Endothelial cell (in vitro differentiated cells): ENCODE results near the gene ST7L. TPM values are rescaled to one million over a fixed set of nuclear protein-coding genes. Genes with fewer than 3 reads are reported as not detected.

Source experiments
- DNase-seq: peaks from one replicate; pipeline ENCODE4 v3.0.0; 2021; ENCODE audit warnings: low spot score
- H3K27ac Mint-ChIP-seq: one replicate; pipeline ENCODE4 v1.8.0; 2021; ENCODE audit warnings: mixed read lengths, inconsistent platforms; ENCODE audit not compliant: unreplicated experiment
- H3K27me3 Mint-ChIP-seq: one replicate; pipeline ENCODE4 v1.8.0; 2021; ENCODE audit warnings: mild to moderate bottlenecking, moderate library complexity, mixed read lengths, inconsistent platforms; ENCODE audit not compliant: unreplicated experiment
- H3K36me3 Mint-ChIP-seq: one replicate; pipeline ENCODE4 v1.8.0; 2021; ENCODE audit warnings: mild to moderate bottlenecking, low read depth, mixed read lengths, inconsistent platforms; ENCODE audit not compliant: unreplicated experiment
- H3K4me1 Mint-ChIP-seq: one replicate; pipeline ENCODE4 v1.8.0; 2021; ENCODE audit warnings: mild to moderate bottlenecking, mixed read lengths, inconsistent platforms; ENCODE audit not compliant: unreplicated experiment
- H3K4me3 Mint-ChIP-seq: one replicate; pipeline ENCODE4 v1.8.0; 2021; ENCODE audit warnings: mild to moderate bottlenecking, mixed read lengths, inconsistent platforms; ENCODE audit not compliant: unreplicated experiment
- H3K9me3 Mint-ChIP-seq: one replicate; pipeline ENCODE4 v1.8.0; 2021; ENCODE audit warnings: mixed read lengths, inconsistent platforms; ENCODE audit not compliant: unreplicated experiment
- total RNA-seq: library from RNA; stranded (reverse); fragmentation: NEBNext Ultra II Directional; extraction: Animal tissue kit (Norgen Biotek cat#: 25700); gene quantifications from one replicate; pipeline ENCODE4 v1.2.1, GENCODE V29; 2021; ENCODE audit not compliant: unreplicated experiment
- TF ChIP-seq, protein P1 (sequence below): fragments of 200-600 bp; sonication (generic); IDR thresholded peaks from one replicate; pipeline ENCODE4 v1.5.0; 2021; ENCODE audit warnings: antibody characterized with exemption; ENCODE audit not compliant: unreplicated experiment

The ST7L gene
- total RNA-seq, 1 donor from 2014 or later = 14.3 TPM

DNA sequence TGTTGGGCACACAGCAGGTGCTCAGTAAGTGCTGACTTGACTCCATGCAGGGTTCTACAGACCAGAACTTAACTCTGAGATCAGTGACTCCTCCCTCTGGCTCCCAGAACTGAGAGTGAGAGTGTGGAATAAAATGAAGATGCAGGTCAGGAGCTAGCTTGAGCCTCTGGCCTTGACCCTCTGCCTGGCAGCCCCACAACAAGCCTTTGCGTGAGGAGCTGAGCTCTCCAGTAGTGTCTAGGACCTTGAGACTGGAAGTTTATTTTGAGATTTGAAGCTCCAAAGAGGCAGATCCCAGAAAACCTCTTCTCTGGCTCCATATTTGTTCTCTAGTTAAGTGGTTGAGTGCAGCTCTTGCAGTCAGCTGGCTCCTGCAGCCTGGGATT is 113.5 kb downstream of the ST7L start:
- no peak for DNase-seq
- no peak overlapping the region for H3K27ac Mint-ChIP-seq
- H3K4me1 Mint-ChIP-seq = peaks cover 11% of the 10 kb centered on the region
- TF ChIP-seq, protein P1, sequence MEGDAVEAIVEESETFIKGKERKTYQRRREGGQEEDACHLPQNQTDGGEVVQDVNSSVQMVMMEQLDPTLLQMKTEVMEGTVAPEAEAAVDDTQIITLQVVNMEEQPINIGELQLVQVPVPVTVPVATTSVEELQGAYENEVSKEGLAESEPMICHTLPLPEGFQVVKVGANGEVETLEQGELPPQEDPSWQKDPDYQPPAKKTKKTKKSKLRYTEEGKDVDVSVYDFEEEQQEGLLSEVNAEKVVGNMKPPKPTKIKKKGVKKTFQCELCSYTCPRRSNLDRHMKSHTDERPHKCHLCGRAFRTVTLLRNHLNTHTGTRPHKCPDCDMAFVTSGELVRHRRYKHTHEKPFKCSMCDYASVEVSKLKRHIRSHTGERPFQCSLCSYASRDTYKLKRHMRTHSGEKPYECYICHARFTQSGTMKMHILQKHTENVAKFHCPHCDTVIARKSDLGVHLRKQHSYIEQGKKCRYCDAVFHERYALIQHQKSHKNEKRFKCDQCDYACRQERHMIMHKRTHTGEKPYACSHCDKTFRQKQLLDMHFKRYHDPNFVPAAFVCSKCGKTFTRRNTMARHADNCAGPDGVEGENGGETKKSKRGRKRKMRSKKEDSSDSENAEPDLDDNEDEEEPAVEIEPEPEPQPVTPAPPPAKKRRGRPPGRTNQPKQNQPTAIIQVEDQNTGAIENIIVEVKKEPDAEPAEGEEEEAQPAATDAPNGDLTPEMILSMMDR = no peak
- peaks cover 37% of the 10 kb centered on the region for H3K27me3 Mint-ChIP-seq
- peaks cover 16% of the 10 kb centered on the region for H3K36me3 Mint-ChIP-seq
- H3K9me3 Mint-ChIP-seq = no peaks in the 10 kb centered on the region
- no peak overlapping the region for H3K4me3 Mint-ChIP-seq

- peaks cover 32% of the 10 kb centered on the region for H3K27me3 Mint-ChIP-seq
- H3K36me3 Mint-ChIP-seq = peaks cover 16% of the 10 kb centered on the region
- DNase-seq = no peak
- no peaks in the 10 kb centered on the region for H3K9me3 Mint-ChIP-seq
- H3K4me3 Mint-ChIP-seq = no peak overlapping the region
- peaks cover 6% of the 10 kb centered on the region for H3K4me1 Mint-ChIP-seq
- H3K27ac Mint-ChIP-seq = no peak overlapping the region
- TF ChIP-seq, protein P1 = no peak
These were observed 114.1 kb downstream of the ST7L start for GRCh38 chr1:112504661-112505399.

GRCh38 chr1:112504001-112504660 is 114.8 kb downstream of the ST7L start:
- peaks cover 6% of the 10 kb centered on the region for H3K4me1 Mint-ChIP-seq
- TF ChIP-seq, protein P1 = no peak
- no peak overlapping the region for H3K27ac Mint-ChIP-seq
- peaks cover 16% of the 10 kb centered on the region for H3K36me3 Mint-ChIP-seq
- no peak overlapping the region for H3K4me3 Mint-ChIP-seq
- H3K27me3 Mint-ChIP-seq = peaks cover 28% of the 10 kb centered on the region
- H3K9me3 Mint-ChIP-seq = no peaks in the 10 kb centered on the region
- DNase-seq = no peak

- Mint-ChIP-seq H3K27ac (no peak overlapping the region), H3K4me1 (peaks cover 6% of the 10 kb centered on the region), H3K4me3 (no peak overlapping the region), H3K27me3 (peaks cover 28% of the 10 kb centered on the region), H3K9me3 (no peaks in the 10 kb centered on the region), H3K36me3 (peaks cover 16% of the 10 kb centered on the region)
- TF ChIP-seq, protein P1 = no peak
- no peak for DNase-seq
These were observed 116.1 kb downstream of the ST7L start for GRCh38 chr1:112502826-112503225.
